ENCODE results near the gene BEST1. TPM values are rescaled to one million over a fixed set of nuclear protein-coding genes. Genes with fewer than 3 reads are reported as not detected.

Gene BEST1
- total RNA-seq, 6 experiments from 2014 or later = 0.92 to 2.0 (median 1.9) TPM

DNA sequence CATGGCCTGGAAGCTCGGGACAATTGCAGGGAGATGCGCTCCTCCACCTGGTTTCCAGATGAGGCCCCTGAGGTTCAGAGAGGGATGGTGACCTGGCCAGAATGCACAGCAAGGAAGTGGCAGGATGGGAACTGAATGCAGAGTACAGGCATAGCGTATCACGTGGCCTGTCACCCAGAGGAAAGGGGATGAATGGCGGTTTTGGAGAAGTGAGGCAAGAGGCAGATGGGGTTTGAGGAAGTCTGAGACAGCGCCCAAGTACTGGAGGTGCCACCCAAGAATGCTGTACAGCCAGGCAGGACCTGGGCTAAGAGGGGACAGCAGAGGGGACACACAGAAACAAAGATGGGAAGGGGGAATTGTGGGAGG, 37.6 kb upstream of the BEST1 start:
- H3K27ac Mint-ChIP-seq = no peak overlapping the region
- DNase-seq = no peak
- TF ChIP-seq, protein P1, sequence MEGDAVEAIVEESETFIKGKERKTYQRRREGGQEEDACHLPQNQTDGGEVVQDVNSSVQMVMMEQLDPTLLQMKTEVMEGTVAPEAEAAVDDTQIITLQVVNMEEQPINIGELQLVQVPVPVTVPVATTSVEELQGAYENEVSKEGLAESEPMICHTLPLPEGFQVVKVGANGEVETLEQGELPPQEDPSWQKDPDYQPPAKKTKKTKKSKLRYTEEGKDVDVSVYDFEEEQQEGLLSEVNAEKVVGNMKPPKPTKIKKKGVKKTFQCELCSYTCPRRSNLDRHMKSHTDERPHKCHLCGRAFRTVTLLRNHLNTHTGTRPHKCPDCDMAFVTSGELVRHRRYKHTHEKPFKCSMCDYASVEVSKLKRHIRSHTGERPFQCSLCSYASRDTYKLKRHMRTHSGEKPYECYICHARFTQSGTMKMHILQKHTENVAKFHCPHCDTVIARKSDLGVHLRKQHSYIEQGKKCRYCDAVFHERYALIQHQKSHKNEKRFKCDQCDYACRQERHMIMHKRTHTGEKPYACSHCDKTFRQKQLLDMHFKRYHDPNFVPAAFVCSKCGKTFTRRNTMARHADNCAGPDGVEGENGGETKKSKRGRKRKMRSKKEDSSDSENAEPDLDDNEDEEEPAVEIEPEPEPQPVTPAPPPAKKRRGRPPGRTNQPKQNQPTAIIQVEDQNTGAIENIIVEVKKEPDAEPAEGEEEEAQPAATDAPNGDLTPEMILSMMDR (IDR thresholded peaks at IDR 0.05) = no peak
- no peak overlapping the region for H3K4me3 Mint-ChIP-seq
- no peaks in the 10 kb centered on the region for H3K9me3 Mint-ChIP-seq
- no peaks in the 10 kb centered on the region for H3K4me1 Mint-ChIP-seq (ENCODE audit: low read depth)
- H3K36me3 Mint-ChIP-seq (ENCODE audit: low read depth) = no peaks in the 10 kb centered on the region
- peaks cover 4% of the 10 kb centered on the region; the same call in 1 of the 2 replicates for H3K27me3 Mint-ChIP-seq (ENCODE audit: insufficient read depth)

DNA sequence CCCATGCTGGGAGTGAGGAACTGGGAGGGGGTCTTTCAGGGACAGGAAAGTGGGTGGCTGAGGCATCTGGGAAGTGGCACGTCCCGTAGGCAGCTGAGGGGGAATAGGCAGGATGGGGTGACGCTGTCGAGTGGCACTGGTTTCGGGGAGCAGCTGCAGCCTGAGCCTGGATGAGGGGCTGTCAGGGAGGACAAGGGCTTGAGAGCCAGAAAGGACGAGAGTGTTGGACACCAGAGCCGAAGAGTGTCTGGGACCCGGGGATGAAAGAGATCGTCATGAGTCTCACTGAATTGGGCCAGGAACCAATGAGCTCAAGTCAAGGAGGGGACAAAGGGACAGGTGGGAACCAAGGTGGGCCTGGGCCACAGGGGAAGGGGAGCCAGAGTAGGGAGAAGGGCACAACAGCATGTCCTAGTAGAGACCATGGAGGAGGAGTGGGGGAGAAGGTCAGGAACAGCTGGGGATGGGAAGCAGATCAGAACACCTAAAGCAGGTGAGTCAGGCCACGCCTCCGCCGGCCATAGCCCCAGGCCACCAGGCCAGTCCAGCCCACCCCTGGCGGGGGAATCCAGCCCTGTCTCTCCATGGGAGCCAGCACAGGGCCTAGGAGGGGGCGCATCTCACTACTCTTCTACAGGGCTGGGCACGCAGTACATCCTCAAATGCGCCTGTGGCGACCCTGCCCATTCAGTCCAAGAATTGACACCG, 37.0 kb upstream of the BEST1 start:
- no peak overlapping the region for H3K27ac Mint-ChIP-seq
- TF ChIP-seq, protein P1 (IDR thresholded peaks at IDR 0.05) = no peak
- peaks cover 3% of the 10 kb centered on the region; the same call in 1 of the 2 replicates for H3K27me3 Mint-ChIP-seq (ENCODE audit: insufficient read depth)
- no peaks in the 10 kb centered on the region for H3K9me3 Mint-ChIP-seq
- DNase-seq = no peak
- H3K36me3 Mint-ChIP-seq (ENCODE audit: low read depth) = no peaks in the 10 kb centered on the region
- no peak overlapping the region for H3K4me3 Mint-ChIP-seq
- peaks cover 5% of the 10 kb centered on the region; the same call in 1 of the 2 replicates for H3K4me1 Mint-ChIP-seq (ENCODE audit: low read depth)

DNA sequence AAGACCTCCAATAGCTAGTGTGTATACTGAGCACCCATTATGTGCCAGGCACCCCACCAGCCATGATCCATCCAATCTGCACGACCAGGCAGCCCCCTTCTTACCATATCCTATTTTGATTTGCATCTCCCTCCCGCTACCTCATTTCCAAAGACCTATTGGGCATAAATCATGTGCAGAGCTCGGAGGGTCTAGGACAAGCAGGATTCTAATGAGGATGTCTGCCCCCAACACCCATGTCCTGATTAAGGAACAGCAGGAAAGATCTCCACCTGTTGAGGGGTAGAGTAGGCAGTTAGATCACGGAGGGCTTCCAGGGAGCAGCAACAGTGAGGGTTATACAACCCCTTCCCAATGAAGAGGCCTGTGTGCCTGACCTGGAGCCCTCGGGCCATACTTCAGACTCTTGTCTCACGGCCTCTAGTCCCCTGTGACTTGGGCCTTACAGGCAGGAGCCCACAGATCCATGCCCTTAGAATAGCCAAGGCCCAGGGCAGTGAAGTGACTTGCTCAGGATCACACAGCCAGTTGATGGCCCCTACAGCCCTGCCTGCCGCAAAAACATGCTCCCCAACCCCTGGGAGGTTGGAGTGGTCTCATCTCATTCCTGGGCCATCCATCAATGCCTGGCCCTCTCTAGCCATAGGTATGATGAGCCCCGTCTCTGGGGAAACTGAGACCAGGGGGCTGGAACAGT, 36.3 kb upstream of the BEST1 start:
- H3K27ac Mint-ChIP-seq = no peak overlapping the region
- TF ChIP-seq, protein P1 (IDR thresholded peaks at IDR 0.05) = no peak
- DNase-seq = no peak
- H3K4me3 Mint-ChIP-seq = no peak overlapping the region
- peaks cover 3% of the 10 kb centered on the region; the same call in 1 of the 2 replicates for H3K27me3 Mint-ChIP-seq (ENCODE audit: insufficient read depth)
- H3K36me3 Mint-ChIP-seq (ENCODE audit: low read depth) = no peaks in the 10 kb centered on the region
- no peaks in the 10 kb centered on the region for H3K9me3 Mint-ChIP-seq
- H3K4me1 Mint-ChIP-seq (ENCODE audit: low read depth) = peaks cover 5% of the 10 kb centered on the region; the same call in 1 of the 2 replicates

DNA sequence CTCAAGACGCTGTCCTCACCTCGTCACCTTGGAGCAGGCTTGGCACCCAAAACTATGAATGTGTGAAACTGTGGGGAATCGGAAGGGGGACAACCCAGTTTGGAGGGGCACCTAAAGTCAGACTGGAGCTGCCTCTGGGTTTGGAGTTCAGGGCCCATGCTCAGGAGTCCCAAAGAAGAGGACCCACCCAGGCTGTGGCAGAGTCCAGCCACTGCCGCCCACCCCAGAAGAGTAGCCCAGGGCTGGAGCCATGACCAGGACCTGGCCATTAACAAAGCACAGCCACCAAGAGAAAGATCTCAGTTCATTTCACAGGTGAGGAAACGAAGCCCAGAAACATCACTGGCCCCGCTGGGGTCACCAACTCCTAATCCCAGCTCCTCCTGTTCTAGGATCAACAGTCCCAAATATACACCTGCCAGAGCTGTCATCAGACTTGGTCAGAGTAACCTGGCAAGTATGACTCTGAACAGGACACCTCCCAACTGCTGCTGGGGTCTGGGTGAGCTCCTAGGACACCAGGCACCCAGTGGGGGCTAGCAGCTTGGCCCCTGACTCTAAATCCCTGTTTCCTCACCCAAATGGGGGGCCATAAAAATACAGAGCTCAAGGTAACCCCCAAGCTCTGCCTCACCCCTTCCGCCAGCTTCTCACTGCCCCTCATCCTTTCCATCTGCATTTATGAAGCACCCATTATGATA, 35.5 kb upstream of the BEST1 start:
- Mint-ChIP-seq H3K36me3 (ENCODE audit: low read depth) (no peaks in the 10 kb centered on the region), H3K9me3 (no peaks in the 10 kb centered on the region), H3K4me1 (ENCODE audit: low read depth) (peaks cover 5% of the 10 kb centered on the region; the same call in 1 of the 2 replicates), H3K27ac (no peak overlapping the region), H3K27me3 (ENCODE audit: insufficient read depth) (peaks cover 3% of the 10 kb centered on the region; the same call in 1 of the 2 replicates), H3K4me3 (no peak overlapping the region)
- TF ChIP-seq, protein P1 (IDR thresholded peaks at IDR 0.05) = no peak
- DNase-seq = no peak

DNA sequence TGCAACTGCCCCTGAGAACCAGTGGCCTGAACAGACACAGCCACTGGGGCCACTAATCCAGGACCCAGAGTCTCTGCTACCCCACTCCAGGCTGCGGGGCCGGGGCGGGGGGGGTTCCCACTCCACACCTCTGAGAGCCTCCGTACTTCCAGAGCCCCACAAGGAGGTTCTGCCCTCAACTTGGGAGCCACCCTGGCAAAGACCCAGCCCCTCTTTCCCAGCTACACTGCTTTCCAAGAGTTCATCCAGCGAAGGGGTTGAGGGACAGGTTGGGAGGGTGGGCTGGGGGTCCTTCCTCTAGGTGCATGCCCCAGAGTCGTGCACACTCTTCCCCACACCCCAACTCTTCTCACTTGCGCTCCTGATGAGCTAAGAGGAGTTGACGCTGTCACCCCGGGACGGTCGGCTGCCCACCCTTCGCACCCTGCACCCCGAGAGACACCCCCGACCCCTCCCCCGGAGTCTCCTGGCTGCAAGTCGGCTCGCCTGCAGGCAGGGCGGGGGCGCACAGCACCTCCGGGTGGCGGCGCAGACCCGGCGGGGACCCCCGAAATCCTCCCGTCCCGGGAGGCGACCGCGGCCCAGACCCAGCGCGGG, 33.3 kb upstream of the BEST1 start:
- Mint-ChIP-seq H3K36me3 (ENCODE audit: low read depth) (no peaks in the 10 kb centered on the region), H3K4me3 (peak overlapping the region; percentile 74), H3K9me3 (no peaks in the 10 kb centered on the region), H3K27me3 (ENCODE audit: insufficient read depth) (peaks cover 3% of the 10 kb centered on the region; the same call in 1 of the 2 replicates), H3K27ac (peak overlapping the region; percentile 46; the same call in 1 of the 2 replicates), H3K4me1 (ENCODE audit: low read depth) (peaks cover 5% of the 10 kb centered on the region; the same call in 1 of the 2 replicates)
- TF ChIP-seq, protein P1 (IDR thresholded peaks at IDR 0.05) = no peak
- no peak for DNase-seq

Measured in HFFc6 (cell line).